G401.6 (cell line): Measurements from ENCODE around the gene PLEKHJ1.

Experiments
- FAIRE-seq: peaks from 2 replicates; lab custom pipeline; 2012; peaks lifted over from hg19 to GRCh38; lab: Jason Lieb, UNC

Gene PLEKHJ1

GRCh38 chr19:2269244-2270156 lies 33.4 kb upstream of the PLEKHJ1 start:
- peak; percentile 80 for FAIRE-seq

- peak; percentile 46 for FAIRE-seq
Measured at GRCh38 chr19:2268861-2269243, 32.7 kb upstream of the PLEKHJ1 start.

- no peak for FAIRE-seq
Measured at GRCh38 chr19:2268480-2268830, 32.3 kb upstream of the PLEKHJ1 start.

- no peak for FAIRE-seq
Measured at GRCh38 chr19:2266183-2266993, 30.3 kb upstream of the PLEKHJ1 start.

- FAIRE-seq, result no peak
Measured at GRCh38 chr19:2261438-2262172, 25.5 kb upstream of the PLEKHJ1 start.

GRCh38 chr19:2260341-2260805 lies 24.2 kb upstream of the PLEKHJ1 start:
- no peak for FAIRE-seq

- FAIRE-seq, result no peak
Measured at GRCh38 chr19:2259336-2259735, 23.2 kb upstream of the PLEKHJ1 start.

- FAIRE-seq, result no peak
Measured at GRCh38 chr19:2255982-2256685, 20.0 kb upstream of the PLEKHJ1 start, which contains the start of gene JSRP1. Gene JSRP1, minus strand, starts transcription at chr19:2256417. Its CDS starts 1,103 bp downstream, at chr19:2255314.

- FAIRE-seq, result no peak
Measured at GRCh38 chr19:2255112-2255845, 19.1 kb upstream of the PLEKHJ1 start.

- no peak for FAIRE-seq
Measured at GRCh38 chr19:2254064-2254872, 18.1 kb upstream of the PLEKHJ1 start.

GRCh38 chr19:2253106-2254063 lies 17.3 kb upstream of the PLEKHJ1 start:
- FAIRE-seq, result no peak

- no peak for FAIRE-seq
Measured at GRCh38 chr19:2252797-2253105, 16.6 kb upstream of the PLEKHJ1 start.

- FAIRE-seq, result no peak
Measured at GRCh38 chr19:2252055-2252796, 16.1 kb upstream of the PLEKHJ1 start.

- FAIRE-seq, result no peak
Measured at GRCh38 chr19:2251106-2252054, 15.3 kb upstream of the PLEKHJ1 start.

- FAIRE-seq, result no peak
Measured at GRCh38 chr19:2250766-2251105, 14.6 kb upstream of the PLEKHJ1 start.

- FAIRE-seq, result no peak
Measured at GRCh38 chr19:2249880-2250765, 14.0 kb upstream of the PLEKHJ1 start.
